C4-2B (cell line): ENCODE measurements around the gene AIP.

ENCODE experiments used
- CTCF ChIP-seq: fragments of 450-650 bp; conservative IDR thresholded peaks from 2 replicates; pipeline ENCODE4 v1.5.1; 2017; ENCODE audit warnings: mild to moderate bottlenecking
- ZFX ChIP-seq: fragments of 450-650 bp; IDR thresholded peaks from 2 replicates; pipeline ENCODE4 v1.6.1; 2017

- TF ChIP-seq CTCF: no peak
- TF ChIP-seq ZFX: no peak
Measured at GRCh38 chr11:67468456-67468758, 14.4 kb upstream of the AIP start.
